GM18909 (cell line): Measurements from ENCODE around the gene KRT12.
"Not testable (repeated sequence)": the region's sequence is repeated elsewhere in the genome, so short reads cannot be mapped to it uniquely, and the experiment has no call there.

ENCODE experiments used
- ATAC-seq: cut with Tn5 transposase; IDR thresholded peaks from one replicate; pipeline ENCODE4 v1.9.1; 2021; ENCODE audit warnings: mild to moderate bottlenecking; ENCODE audit not compliant: unreplicated experiment, poor library complexity

KRT12 gene

GRCh38 chr17:40884708-40885512 is 17.9 kb upstream of the KRT12 start, which contains the start of gene KRT20:
Gene KRT20, minus strand, starts transcription at chr17:40885242. Its CDS starts 57 bp downstream, at chr17:40885185.
- no peak for ATAC-seq

DNA sequence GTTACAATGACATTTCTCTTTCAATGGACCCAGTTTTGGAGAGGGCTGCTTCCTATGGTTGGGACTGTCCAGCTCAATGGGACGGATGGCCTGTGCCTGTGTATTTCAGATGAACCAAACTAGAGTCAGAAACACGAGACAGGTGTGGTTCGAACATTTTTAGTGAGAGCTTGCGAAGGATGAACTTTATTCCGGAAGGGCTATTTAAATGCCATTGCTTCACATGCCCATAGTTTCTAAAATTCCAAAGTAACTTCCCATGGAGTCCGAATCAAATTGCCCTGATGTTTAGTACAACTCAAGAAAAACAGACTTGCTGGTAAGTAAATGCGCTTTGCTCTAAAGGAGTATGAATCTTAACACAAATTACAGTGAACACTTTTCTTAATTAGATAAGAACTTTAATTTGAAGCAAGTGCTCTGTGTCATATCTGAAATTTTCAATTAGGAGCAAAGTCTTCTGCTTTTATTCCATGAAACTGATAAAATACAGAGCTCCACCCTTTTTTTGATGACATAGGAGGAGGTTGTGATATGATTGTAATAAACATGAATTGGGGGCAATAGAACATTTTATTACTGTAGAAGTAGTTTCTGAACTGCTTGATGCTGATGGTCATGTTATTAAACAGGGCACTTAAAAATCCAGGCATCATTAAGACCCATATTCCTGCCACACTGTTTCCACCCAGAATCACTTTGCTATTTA is 16.8 kb upstream of the KRT12 start:
- no peak for ATAC-seq

GRCh38 chr17:40883031-40883430 is 16.0 kb upstream of the KRT12 start:
- ATAC-seq, result no peak

DNA sequence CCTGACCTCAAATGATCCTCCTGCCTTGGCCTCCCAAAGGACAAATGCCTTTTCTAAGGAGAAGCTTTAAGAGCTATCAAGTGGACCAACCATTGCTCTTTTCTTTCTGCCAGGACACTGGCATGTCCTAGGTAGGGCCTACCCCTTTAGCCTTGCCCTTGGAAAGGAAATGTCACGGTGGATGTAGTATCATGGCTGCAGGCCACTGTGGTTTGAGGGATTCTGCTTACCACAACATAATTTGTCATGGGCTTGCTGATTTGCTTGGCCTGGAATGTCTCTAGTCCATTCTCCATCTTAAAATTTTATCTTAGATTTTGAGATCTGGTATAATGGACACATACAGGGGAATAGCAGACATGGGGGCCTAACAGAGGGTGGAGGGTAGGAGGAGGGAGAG is 12.0 kb upstream of the KRT12 start:
- ATAC-seq, result no peak

GRCh38 chr17:40878044-40878443 is 11.0 kb upstream of the KRT12 start:
- no peak for ATAC-seq

- no peak for ATAC-seq
These were observed 6.8 kb upstream of the KRT12 start for GRCh38 chr17:40873801-40874200.

- no peak for ATAC-seq
These were observed 6.2 kb upstream of the KRT12 start for GRCh38 chr17:40873255-40873654.

GRCh38 chr17:40872416-40872815 is 5.4 kb upstream of the KRT12 start:
- no peak for ATAC-seq

DNA sequence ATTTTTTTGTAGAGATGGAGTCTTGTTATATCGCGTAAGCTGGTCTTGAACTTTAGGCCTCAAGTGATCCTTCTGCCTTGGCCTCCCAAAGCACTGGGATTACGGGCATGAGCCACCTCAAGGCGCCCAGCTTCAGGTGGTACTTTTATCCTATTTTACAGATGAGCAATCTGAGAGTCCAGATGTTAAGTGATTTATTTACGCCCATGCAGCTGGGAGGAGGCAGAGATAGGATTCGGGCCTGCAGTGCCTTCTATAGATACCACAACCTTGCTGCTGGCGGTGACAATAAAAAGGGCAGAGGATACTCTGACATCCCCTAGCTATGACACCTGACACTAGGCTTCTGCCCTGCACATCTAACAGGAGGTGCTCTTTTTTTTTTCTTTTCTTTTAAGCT is 4.3 kb upstream of the KRT12 start:
- no peak for ATAC-seq

DNA sequence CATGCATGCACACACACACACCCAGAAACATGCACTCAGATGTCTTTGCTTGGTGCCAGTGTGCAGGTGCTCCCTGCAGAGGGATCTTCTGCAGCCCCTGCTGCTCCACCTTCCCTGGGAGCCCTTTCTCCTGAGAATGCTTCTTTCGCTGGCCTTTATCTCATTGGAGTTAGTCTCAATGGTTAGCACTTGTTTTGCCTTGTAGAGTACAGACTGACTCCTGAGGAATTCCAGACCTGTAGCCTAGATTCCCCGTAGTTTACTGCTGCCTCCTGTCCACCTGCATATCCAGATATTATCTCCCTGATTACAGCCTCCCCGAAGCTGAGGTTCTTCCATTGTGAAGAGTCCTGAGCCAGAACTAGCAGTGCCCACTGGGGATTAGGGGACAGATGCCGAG is 3.1 kb upstream of the KRT12 start:
- no peak for ATAC-seq

DNA sequence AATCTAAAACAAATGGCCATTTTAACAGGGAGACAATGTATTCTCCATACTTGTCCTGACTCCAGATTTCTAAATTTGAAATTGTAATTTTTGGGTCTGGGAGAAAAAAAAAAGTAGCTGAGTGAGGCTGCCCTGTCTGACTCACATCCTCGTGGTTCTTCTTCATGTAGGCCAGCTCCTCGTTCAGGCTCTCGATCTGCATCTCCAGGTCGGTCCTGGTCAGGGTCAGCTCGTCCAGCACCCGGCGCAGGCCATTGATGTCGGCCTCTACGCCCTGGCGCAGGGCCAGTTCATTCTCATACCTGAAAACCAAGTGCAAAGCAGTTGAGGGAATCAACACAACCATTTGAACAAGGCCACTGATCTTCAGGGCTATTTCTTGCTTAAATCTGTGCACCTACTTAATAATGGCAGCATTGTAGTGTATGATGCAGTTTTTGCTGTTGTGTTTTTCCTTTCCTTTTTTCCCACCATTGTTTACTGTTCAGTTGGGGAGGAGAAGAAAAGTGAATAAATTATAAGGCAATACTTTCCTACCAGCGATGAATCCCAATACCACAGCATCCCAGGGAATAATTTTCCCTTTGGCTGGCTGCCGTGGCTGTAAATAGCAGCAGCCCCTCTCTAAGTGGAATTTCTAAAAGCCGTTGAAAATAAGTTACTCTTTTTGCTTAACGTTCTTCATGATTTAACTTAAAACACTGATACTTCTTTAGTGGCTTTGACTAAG is 2.2 kb downstream of the KRT12 start:
- ATAC-seq, result no peak

DNA sequence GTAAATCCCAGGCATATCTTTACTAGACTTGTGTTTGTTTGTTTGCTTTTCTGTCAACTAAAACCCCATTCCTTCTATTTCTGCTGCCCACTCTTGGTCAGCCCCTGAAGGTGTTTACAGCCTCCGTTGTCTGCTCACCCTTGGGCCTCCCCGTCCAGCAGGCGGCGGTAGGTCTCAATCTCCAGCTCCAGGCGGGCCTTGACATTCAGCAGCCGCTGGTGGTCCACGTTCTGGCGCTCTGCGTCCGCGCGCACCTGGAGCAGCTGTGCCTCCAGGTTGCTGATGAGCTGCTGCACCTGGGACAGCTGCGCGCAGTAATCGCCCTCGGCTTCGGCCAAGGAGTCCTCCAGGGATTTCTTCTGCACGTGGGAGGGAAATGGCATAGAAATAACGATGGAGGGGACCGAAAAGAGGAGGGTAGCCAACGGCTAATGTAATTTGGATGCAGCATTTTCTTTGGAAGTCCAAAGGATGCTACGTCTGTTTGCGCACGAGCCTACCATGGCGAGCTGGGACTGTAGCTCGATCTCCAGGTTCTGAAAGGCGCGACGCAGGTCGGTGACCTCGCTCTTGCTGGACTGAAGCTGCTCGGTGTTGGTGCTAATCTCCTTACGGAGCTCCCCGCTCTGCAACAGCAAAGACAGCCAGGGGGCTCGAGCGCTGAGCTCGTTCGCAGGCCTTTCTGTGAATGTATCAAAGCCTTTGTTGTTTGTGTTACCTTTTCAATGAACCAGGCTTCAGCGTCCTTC is 3.9 kb downstream of the KRT12 start:
- no peak for ATAC-seq

GRCh38 chr17:40859536-40859935 is 7.5 kb downstream of the KRT12 start:
- ATAC-seq, result no peak

- ATAC-seq, result not testable (repeated sequence)
These were observed 8.4 kb downstream of the KRT12 start for GRCh38 chr17:40858667-40859066.

DNA sequence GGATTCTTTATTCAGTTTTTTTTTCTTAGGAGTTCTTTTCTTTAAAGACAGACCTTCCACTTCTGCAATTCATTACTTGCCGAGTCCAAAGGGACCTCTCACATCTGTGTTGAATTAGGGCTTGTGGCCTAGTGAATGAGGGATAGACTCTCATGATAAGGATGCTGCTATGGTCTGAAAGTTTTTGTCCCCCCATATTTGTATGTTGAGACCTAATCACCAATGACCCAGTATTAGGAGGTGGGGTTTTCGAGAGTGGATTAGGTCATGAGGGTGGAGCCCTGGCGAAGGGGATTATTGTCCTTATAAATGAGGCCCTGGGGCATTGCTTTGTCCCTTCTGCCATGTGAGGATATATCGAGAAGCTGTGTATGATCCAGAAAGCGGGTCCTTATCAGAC is 9.5 kb downstream of the KRT12 start:
- ATAC-seq, result no peak

DNA sequence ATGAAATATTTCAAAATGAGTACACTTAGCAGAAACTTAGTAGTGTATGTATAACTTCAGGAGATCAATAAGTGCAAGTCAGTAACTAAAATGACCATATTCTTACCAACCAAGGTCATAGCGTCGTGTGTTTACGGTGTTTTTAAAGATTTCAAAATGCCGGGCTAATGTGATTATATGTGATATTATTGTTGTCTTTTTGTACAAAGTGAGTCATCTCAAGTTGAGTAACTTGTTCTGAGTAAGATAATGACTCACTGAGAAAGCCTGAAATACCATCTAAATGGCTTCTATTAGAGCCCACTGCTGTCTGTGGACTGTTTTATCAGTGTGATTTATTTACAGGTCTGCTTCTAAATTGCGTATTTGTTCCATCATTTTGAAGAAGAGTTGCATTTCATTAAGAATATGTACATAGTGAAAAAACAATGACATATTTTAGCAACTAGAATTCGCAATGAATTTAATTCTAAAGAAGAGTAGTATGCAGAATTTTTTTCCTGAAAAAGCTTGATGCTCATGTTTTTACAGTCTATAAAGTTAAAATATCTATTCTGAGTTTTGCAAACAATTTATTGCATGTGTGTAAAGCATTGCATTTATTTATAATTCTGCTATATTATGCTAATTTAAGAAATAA is 12.7 kb downstream of the KRT12 start:
- ATAC-seq, result no peak

DNA sequence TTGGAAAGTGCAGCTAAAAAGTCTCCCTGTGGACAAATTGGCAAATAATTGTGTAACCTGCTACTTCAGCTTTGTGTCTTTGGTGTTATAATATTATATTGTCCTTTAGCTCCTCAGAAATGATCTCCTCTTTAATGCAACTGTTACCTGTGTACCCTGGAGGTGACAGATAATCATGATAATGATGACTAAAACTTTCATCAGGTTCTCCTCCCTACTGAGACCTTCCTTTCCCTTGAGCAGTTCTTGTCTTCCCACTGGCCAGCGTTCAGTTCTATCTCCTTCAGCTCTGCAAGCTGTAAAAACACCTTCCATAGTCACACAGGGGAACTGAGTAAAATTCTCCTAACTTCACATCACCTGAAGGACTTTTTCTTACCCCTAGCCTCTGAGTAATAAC is 14.7 kb downstream of the KRT12 start:
- no peak for ATAC-seq

GRCh38 chr17:40850293-40850972 is 16.6 kb downstream of the KRT12 start:
- no peak for ATAC-seq

GRCh38 chr17:40849723-40850122 is 17.3 kb downstream of the KRT12 start:
- ATAC-seq, result no peak
